ENCODE measurements around the gene TOPORS. TPM values are rescaled to one million over a fixed set of nuclear protein-coding genes. Genes with fewer than 3 reads are reported as not detected.

The TOPORS gene
- polyA plus RNA-seq, 1 experiment: 5.4 TPM

DNA sequence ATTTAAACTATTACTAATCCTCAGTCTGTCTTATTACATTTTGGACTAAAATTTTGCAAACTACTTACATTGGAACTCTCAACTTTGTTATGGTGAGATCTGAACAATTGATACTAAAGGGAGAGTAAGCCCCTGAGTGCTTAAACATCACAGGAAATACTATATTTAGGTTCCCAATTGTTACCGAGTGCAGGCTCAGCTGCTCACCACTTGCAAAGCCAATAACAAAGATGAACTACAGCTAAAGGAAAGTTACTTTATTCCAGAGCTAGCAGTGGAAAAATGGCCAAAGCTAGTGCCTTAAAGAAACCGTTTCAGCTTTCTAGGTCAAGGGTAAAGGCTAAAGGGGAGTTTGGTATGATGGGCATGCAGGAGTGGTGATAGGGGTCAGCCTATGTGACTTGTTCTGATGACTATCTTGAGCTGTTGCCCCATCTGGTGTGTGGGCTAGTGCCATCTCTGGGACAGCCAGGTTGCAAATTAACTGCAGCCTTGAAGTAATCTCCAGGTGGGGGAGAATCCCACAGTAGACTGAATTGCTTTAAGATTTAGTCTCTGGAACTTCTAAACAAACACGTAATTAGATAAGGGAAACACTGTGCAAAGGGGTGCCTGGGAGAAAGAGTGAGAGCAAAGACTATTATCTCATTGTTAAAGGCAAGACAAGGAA is 28.4 kb upstream of the TOPORS start:
- 0 out of 2 replicates have a peak, but pooled peaks have one; percentile 1 for TF ChIP-seq CTCF (IDR thresholded peaks at IDR 0.05; ENCODE audit: insufficient read depth, low read depth, low read length)
- H3K27me3 ChIP-seq (ENCODE audit: control insufficient read depth, insufficient read depth, low read length): no peaks in the 10 kb centered on the region
- POLR2A ChIA-PET: no interaction called here
- no peaks in the 10 kb centered on the region for H3K36me3 ChIP-seq (ENCODE audit: control insufficient read depth, insufficient read depth, low read length)
- no peak overlapping the region for H3K4me3 ChIP-seq (ENCODE audit: low read depth, low read length)
- CTCF ChIA-PET: interaction anchor here (0.6 to 13.3 kb wide), 31 partner anchors 8 to 445 kb away, joined by 3 to 492 read pairs (median 4); partner anchors contain the start of genes ACO1, DNAJA1, NDUFB6 and RIGI
- DNase-seq (ENCODE audit: low read depth): no peak

GRCh38 chr9:32579706-32580331 is 27.4 kb upstream of the TOPORS start:
- ChIA-PET POLR2A (no interaction called here), CTCF (interaction anchor here (0.7 to 13.3 kb wide), 33 partner anchors 10 to 446 kb away, joined by 3 to 492 read pairs (median 4); partner anchors contain the start of genes ACO1, DNAJA1 and RIGI)
- Histone ChIP-seq H3K4me3 (ENCODE audit: low read depth, low read length) (no peak overlapping the region), H3K27me3 (ENCODE audit: control insufficient read depth, insufficient read depth, low read length) (no peaks in the 10 kb centered on the region), H3K36me3 (ENCODE audit: control insufficient read depth, insufficient read depth, low read length) (no peaks in the 10 kb centered on the region)
- TF ChIP-seq CTCF (IDR thresholded peaks at IDR 0.05; ENCODE audit: insufficient read depth, low read depth, low read length): peak; percentile 95
- no peak for DNase-seq (ENCODE audit: low read depth)

GRCh38 chr9:32578976-32579375 is 26.6 kb upstream of the TOPORS start:
- ChIA-PET POLR2A (interaction anchor here (1.2 kb wide), 1 partner anchor 200 kb away, joined by 3 read pairs; no protein-coding TSS in a partner anchor), CTCF (interaction anchor here (0.7 to 13.3 kb wide), 19 partner anchors 11 to 447 kb away, joined by 3 to 492 read pairs (median 6); partner anchors contain the start of genes ACO1 and DNAJA1)
- TF ChIP-seq CTCF (IDR thresholded peaks at IDR 0.05; ENCODE audit: insufficient read depth, low read depth, low read length): no peak
- Histone ChIP-seq H3K36me3 (ENCODE audit: control insufficient read depth, insufficient read depth, low read length) (no peaks in the 10 kb centered on the region), H3K27me3 (ENCODE audit: control insufficient read depth, insufficient read depth, low read length) (no peaks in the 10 kb centered on the region), H3K4me3 (ENCODE audit: low read depth, low read length) (no peak overlapping the region)
- DNase-seq (ENCODE audit: low read depth): no peak

DNA sequence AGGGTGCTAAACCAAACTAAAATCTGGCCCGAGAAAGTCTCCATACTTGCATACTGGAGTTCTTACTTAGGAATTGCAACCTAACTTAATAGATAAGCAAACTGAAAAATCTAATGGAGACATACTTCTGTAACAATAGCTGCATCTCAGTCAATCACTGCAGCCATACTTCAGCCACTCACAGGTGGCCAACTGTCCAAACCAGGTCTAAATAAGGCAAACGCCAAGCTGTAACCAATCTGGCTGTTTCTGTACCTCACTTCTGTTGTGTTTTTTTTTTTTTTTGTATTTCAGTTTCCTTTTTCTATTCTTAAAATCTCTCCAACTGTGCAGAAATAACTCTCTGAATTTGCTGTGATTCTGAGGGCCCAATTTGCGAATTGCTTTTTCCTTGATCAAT is 24.9 kb upstream of the TOPORS start:
- CTCF ChIA-PET: interaction anchor here (3.3 to 13.3 kb wide), 3 partner anchors 11 to 200 kb away, joined by 15 to 492 read pairs (median 50); no protein-coding TSS in a partner anchor
- no peak for DNase-seq (ENCODE audit: low read depth)
- Histone ChIP-seq H3K4me3 (ENCODE audit: low read depth, low read length) (no peak overlapping the region), H3K27me3 (ENCODE audit: control insufficient read depth, insufficient read depth, low read length) (no peaks in the 10 kb centered on the region), H3K36me3 (ENCODE audit: control insufficient read depth, insufficient read depth, low read length) (no peaks in the 10 kb centered on the region)
- TF ChIP-seq CTCF (IDR thresholded peaks at IDR 0.05; ENCODE audit: insufficient read depth, low read depth, low read length): no peak
- POLR2A ChIA-PET: no interaction called here

- H3K4me3 ChIP-seq (ENCODE audit: low read depth, low read length): no peak overlapping the region
- TF ChIP-seq CTCF (IDR thresholded peaks at IDR 0.05; ENCODE audit: insufficient read depth, low read depth, low read length): no peak
- ChIA-PET CTCF (interaction anchor here (0.7 to 13.3 kb wide), 3 partner anchors 9 to 198 kb away, joined by 3 to 492 read pairs (median 39); partner anchors contain the start of gene ACO1), POLR2A (no interaction called here)
- no peak for DNase-seq (ENCODE audit: low read depth)
- H3K27me3 ChIP-seq (ENCODE audit: control insufficient read depth, insufficient read depth, low read length): no peaks in the 10 kb centered on the region
- peaks cover 2% of the 10 kb centered on the region; the same call in 1 of the 2 replicates for H3K36me3 ChIP-seq (ENCODE audit: control insufficient read depth, insufficient read depth, low read length)
Measured at GRCh38 chr9:32574858-32575257, 22.5 kb upstream of the TOPORS start.
